Loucy (cell line): Measurements from ENCODE around the gene THAP7.

Source experiments
- H2AFZ ChIP-seq: fragments of 200-600 bp; sonication (generic); 2 replicates; pipeline ENCODE4 v1.6.0; 2016; ENCODE audit warnings: antibody characterized with exemption, mild to moderate bottlenecking, low read length, moderate library complexity
- H3F3A ChIP-seq: fragments of 200-600 bp; 2 replicates; pipeline ENCODE4 v1.6.0; 2016; ENCODE audit warnings: antibody characterized with exemption, low read depth, mild to moderate bottlenecking
- H3K27me3 ChIP-seq: fragments of 200-600 bp; sonication (generic); 2 replicates; pipeline ENCODE4 v1.6.1; 2014; ENCODE audit warnings: low read length, mild to moderate bottlenecking; ENCODE audit not compliant: insufficient read depth, poor library complexity, severe bottlenecking
- H3K36me3 ChIP-seq: fragments of 200-600 bp; sonication (generic); 2 replicates; pipeline ENCODE4 v1.6.1; 2016; ENCODE audit warnings: low read length; ENCODE audit not compliant: insufficient read depth
- H3K4me1 ChIP-seq: fragments of 200-600 bp; sonication (generic); 2 replicates; pipeline ENCODE4 v1.5.1; 2014; ENCODE audit warnings: low read length, mild to moderate bottlenecking; ENCODE audit not compliant: insufficient read depth, poor library complexity, severe bottlenecking
- H3K4me2 ChIP-seq: fragments of 200-600 bp; sonication (generic); 2 replicates; pipeline ENCODE4 v1.6.0; 2014; ENCODE audit warnings: antibody characterized with exemption, low read length, low read depth, mild to moderate bottlenecking; ENCODE audit not compliant: poor library complexity, severe bottlenecking
- H3K4me3 ChIP-seq: fragments of 200-600 bp; sonication (generic); 2 replicates; pipeline ENCODE4 v1.5.1; 2014; ENCODE audit warnings: low read length, mild to moderate bottlenecking, mixed read lengths; ENCODE audit not compliant: poor library complexity, severe bottlenecking
- H3K79me2 ChIP-seq: fragments of 200-600 bp; sonication (generic); 2 replicates; pipeline ENCODE4 v1.6.1; 2014; ENCODE audit warnings: low read length; ENCODE audit not compliant: insufficient read depth
- H3K9ac ChIP-seq: fragments of 200-600 bp; sonication (generic); 2 replicates; pipeline ENCODE4 v1.6.0; 2014; ENCODE audit warnings: mild to moderate bottlenecking, low read depth, low read length, moderate library complexity; ENCODE audit not compliant: poor library complexity, severe bottlenecking
- H3K9me2 ChIP-seq: fragments of 200-600 bp; sonication (generic); replicated peaks from 2 replicates; pipeline ENCODE4 v1.6.1; 2016; ENCODE audit warnings: low read depth, low read length, mixed read lengths
- H3K9me3 ChIP-seq: fragments of 200-600 bp; sonication (generic); 2 replicates; pipeline ENCODE4 v1.6.1; 2014; ENCODE audit warnings: mild to moderate bottlenecking, antibody characterized with exemption, low read length, low read depth; ENCODE audit not compliant: insufficient read depth
- H4K20me1 ChIP-seq: fragments of 200-600 bp; sonication (generic); 2 replicates; pipeline ENCODE4 v1.6.0; 2014; ENCODE audit warnings: antibody characterized with exemption, low read length, mild to moderate bottlenecking; ENCODE audit not compliant: insufficient read depth, poor library complexity, severe bottlenecking
- EZH2phosphoT487 ChIP-seq: fragments of 200-600 bp; IDR thresholded peaks from 2 replicates; pipeline ENCODE4 v1.6.1; 2018; ENCODE audit warnings: antibody characterized with exemption, mild to moderate bottlenecking, moderate library complexity, borderline replicate concordance
- TF ChIP-seq, protein P1 (sequence below): fragments of 200-600 bp; sonication (generic); conservative IDR thresholded peaks from 2 replicates; pipeline ENCODE4 v1.5.1; 2014; ENCODE audit warnings: mild to moderate bottlenecking, antibody characterized with exemption, low read length

Gene THAP7

GRCh38 chr22:21033895-21034294 is 32.0 kb upstream of the THAP7 start:
- no peaks in the 10 kb centered on the region for H3K9me2 ChIP-seq
- no peak overlapping the region for H3K4me2 ChIP-seq
- H3K9ac ChIP-seq = no peak overlapping the region
- H4K20me1 ChIP-seq = no peaks in the 10 kb centered on the region
- no peaks in the 10 kb centered on the region for H3K36me3 ChIP-seq
- no peak overlapping the region for H3K4me3 ChIP-seq
- H3K79me2 ChIP-seq = no peaks in the 10 kb centered on the region
- TF ChIP-seq, protein P1, sequence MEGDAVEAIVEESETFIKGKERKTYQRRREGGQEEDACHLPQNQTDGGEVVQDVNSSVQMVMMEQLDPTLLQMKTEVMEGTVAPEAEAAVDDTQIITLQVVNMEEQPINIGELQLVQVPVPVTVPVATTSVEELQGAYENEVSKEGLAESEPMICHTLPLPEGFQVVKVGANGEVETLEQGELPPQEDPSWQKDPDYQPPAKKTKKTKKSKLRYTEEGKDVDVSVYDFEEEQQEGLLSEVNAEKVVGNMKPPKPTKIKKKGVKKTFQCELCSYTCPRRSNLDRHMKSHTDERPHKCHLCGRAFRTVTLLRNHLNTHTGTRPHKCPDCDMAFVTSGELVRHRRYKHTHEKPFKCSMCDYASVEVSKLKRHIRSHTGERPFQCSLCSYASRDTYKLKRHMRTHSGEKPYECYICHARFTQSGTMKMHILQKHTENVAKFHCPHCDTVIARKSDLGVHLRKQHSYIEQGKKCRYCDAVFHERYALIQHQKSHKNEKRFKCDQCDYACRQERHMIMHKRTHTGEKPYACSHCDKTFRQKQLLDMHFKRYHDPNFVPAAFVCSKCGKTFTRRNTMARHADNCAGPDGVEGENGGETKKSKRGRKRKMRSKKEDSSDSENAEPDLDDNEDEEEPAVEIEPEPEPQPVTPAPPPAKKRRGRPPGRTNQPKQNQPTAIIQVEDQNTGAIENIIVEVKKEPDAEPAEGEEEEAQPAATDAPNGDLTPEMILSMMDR = no peak
- TF ChIP-seq EZH2phosphoT487 = no peak
- H3K9me3 ChIP-seq = no peaks in the 10 kb centered on the region
- H3F3A ChIP-seq = no peaks in the 10 kb centered on the region
- no peak overlapping the region for H2AFZ ChIP-seq
- no peaks in the 10 kb centered on the region for H3K27me3 ChIP-seq
- no peaks in the 10 kb centered on the region for H3K4me1 ChIP-seq

- TF ChIP-seq EZH2phosphoT487 = no peak
- TF ChIP-seq, protein P1 = no peak
- Histone ChIP-seq H3K79me2 (no peaks in the 10 kb centered on the region), H3F3A (no peaks in the 10 kb centered on the region), H3K36me3 (no peaks in the 10 kb centered on the region), H3K4me1 (no peaks in the 10 kb centered on the region), H3K9me2 (no peaks in the 10 kb centered on the region), H3K9ac (no peak overlapping the region), H4K20me1 (no peaks in the 10 kb centered on the region), H3K9me3 (no peaks in the 10 kb centered on the region), H3K27me3 (no peaks in the 10 kb centered on the region), H3K4me2 (no peak overlapping the region), H2AFZ (no peak overlapping the region), H3K4me3 (no peak overlapping the region)
These were observed 31.2 kb upstream of the THAP7 start for GRCh38 chr22:21032868-21033688.

DNA sequence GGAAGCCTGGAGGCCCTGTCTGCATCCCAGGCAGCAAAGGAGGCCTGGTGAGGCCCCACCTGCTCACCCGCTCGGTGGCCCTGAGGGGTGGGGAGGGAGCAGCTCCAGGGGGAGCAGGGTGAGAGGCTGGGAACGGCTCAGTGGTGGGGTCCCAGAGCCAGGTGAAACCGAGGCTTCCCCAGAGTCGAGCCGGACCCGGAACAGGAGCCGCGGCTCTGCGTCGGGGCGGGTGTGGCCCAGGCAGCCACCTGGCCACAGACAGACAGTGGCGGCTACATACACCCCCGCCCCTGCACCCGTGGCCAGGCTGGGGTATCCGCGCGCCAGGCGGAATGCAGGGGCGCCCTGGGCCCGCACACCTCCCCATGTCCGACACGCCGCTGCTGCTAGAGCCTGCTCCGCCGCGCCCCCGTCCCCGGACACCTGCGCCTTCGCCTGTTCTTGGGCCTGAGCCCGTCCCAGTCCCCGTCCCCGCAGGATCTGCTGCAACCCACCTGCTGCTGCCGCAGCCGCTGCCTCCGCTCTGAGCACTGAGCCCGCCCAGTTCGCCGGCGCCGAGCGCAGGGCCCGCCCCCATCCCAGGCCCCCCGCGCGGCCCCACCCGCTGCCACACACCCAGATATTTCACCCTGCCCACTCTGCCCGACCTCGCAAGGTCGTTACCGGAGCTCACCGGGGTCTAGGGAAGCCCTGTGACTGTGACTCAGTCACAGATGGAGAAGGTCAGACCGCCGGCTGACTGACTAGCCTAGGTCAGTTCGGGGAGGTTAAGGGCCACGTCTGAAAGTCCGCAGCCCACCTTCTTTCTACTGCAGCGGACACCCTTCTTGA is 30.3 kb upstream of the THAP7 start, which contains the start of gene SLC7A4:
TSS of gene SLC7A4 (minus strand) at position 525 of the 831 bp plus-strand sequence. CDS start 749 bp downstream, outside the sequence.
- H3K79me2 ChIP-seq = no peaks in the 10 kb centered on the region
- H3K9me3 ChIP-seq = no peaks in the 10 kb centered on the region
- H3K4me1 ChIP-seq = no peaks in the 10 kb centered on the region
- no peak within 1 kb of the TSS for H2AFZ ChIP-seq
- no peak within 1 kb of the TSS for H3K9ac ChIP-seq
- H3F3A ChIP-seq = no peaks in the 10 kb centered on the region
- H3K4me2 ChIP-seq = no peak within 1 kb of the TSS
- H3K36me3 ChIP-seq = no peaks in the 10 kb centered on the region
- no peak for TF ChIP-seq EZH2phosphoT487
- TF ChIP-seq, protein P1 = no peak
- H3K4me3 ChIP-seq = no peak within 1 kb of the TSS
- H3K27me3 ChIP-seq = no peaks in the 10 kb centered on the region
- no peaks in the 10 kb centered on the region for H4K20me1 ChIP-seq
- H3K9me2 ChIP-seq = no peaks in the 10 kb centered on the region
